HG02870 (cell line): Measurements from ENCODE around the gene ZBTB44.

ENCODE experiments used
- ATAC-seq: cut with Tn5 transposase; IDR thresholded peaks from one replicate; pipeline ENCODE4 v1.9.1; 2021; ENCODE audit warnings: mild to moderate bottlenecking, moderate library complexity; ENCODE audit not compliant: unreplicated experiment

Gene ZBTB44

DNA sequence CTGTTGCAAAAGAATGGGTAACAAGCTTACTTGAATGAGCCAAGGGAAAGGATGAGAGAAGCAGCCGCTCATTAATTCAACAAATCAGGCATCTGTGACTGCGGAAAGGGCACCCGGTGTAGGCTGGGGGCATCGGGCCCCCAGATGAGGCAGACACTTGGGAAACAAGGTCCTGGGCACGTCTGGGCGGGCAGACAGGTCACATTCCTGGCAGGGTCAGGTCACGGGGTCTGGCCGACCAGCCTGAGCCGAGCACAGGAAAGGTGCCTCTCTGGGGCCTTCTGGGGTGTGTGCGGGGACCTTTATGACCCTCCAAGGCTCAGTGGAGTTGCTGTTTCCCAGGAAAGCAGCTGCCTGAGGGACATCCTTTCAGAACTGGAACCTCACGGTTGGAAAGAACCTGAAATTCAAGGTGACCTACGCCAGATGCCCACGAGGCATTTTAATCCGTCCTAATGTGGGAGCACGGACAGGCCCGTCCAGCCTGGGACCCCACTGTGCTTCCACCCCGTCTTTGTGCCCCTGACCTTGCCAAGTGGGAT is 98.1 kb downstream of the ZBTB44 start:
- no peak for ATAC-seq

DNA sequence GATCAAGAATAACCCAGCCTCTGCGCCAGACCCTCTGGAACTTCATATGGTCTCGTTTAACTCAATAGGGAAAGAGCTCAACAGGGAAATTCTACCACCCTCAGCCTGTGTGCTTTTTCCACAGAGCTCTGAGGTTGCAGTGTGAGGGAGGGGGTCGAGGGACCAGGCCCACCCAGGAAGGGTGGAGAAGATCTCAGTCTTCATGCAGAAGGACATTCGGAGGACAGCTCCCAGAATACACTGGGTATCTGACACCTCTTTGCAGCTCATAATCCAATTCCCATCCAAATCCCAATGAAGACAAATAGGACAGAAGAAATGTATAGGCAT is 98.5 kb downstream of the ZBTB44 start:
- ATAC-seq = no peak

DNA sequence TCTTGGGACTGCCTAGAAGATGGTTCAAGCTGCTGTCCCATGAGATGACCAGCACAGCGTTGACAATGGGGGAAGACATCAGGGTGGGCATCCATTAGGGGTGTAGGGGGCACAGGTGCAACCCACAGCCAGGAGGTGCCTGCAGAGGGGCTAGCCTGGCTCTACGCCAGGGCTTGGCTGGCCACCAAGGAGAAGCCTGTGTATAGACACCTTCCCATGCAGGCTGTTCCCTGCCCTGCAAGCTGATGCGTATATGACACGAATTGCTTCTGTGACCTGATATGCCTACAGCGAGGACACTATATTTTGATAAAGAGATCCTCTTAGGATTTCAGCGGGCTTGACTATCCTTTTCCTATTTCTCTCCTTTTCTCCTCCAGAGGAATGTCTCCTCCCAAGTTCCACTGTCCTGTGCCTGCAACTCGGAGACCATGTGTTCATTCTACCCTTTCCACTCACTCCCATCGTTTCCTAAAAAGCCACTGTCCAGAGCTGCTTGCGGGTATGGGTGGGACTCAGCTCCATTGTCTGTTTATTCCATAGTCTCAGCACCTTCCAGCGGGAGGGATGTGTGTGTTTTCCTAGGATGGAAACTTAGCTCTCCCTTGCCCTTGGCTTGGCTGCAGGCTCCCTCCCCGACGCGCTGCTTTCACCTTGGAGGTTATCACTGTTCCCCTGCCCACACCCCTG is 99.0 kb downstream of the ZBTB44 start:
- no peak for ATAC-seq

DNA sequence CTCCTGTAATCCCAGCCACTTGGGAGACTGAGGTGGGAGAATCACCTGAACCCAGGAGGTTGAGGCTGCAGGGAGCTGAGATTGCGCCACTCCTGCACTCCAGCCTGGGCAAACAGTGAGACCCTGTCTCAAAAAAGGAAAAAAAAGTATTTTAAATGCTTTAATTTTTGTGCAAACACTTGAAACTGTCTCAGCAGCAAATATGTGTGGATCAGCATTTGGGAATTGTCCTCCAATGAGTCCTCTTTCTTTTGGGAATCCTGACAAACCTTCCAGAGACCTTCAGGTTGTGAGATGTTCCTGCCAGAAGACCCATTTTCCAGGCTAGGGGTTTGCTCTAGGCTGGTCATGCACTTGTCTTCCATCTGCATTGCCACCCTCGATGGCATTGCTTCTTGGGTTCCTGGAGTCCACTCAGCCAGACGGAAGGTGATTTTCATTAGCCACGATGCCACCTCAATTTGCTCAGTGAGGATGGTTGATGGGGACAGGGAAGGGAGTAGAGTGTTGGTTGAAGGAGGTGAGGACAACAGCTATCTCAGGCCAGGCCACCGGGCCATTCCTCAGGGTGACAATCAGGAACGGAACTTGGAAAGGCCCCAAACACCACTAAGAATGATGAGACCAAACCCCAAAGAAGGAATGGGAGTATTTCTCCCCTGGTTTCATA is 99.7 kb downstream of the ZBTB44 start:
- no peak for ATAC-seq

DNA sequence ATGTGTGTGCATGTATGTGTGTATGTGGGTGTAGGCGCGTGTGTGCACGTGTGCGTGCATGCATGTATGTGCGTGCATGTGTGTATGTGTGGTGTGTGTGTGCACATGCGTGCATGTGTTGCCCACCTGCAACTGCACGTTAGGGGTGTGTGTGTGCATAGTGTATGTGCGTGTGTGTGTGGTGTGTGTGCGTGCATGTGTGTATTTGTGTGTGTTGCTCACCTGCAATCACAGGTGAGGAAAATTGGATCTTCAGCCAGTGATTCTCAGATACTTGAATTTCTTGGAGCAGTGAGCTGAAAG is 100.8 kb downstream of the ZBTB44 start:
- ATAC-seq = no peak

DNA sequence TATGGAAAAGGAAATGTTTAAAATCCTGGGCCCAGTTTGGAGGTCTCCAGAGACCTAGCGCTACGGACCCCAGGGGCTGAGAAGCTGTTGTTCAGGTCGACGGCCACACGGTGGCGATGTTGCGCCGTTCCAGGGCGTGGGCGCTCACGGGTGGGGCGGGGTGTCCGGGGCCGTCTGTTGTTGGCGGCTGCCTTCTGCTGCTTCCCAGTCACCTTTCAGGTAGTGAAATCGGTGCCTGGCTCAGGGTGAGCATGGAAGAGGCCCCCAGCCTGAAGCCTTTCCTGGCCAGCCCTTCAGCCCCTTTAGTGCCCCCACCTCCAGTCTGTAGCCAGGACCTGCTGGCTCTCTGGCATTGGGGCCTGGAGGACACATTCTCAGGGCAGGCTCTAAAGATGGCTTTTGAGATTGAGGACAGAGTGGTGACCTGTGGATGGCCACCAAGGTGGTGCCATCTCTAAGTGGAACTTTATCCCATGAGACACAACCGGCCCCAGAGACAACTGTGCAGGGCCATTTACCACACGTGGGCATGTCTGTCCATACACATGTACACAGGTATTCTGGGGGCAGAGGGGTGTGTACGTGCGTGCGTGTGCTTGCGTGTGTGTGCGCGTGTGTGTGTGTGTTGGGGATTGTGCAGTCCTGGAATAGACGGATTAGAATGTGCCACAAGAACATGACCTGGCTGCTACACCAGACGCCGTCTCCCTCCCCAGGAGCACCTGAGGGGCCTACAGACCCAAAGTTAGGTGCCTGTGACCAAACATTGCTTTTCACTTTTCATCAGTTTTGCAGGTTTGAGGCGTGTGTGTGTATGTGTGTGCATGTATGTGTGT is 101.4 kb downstream of the ZBTB44 start:
- peak; percentile 76 for ATAC-seq

DNA sequence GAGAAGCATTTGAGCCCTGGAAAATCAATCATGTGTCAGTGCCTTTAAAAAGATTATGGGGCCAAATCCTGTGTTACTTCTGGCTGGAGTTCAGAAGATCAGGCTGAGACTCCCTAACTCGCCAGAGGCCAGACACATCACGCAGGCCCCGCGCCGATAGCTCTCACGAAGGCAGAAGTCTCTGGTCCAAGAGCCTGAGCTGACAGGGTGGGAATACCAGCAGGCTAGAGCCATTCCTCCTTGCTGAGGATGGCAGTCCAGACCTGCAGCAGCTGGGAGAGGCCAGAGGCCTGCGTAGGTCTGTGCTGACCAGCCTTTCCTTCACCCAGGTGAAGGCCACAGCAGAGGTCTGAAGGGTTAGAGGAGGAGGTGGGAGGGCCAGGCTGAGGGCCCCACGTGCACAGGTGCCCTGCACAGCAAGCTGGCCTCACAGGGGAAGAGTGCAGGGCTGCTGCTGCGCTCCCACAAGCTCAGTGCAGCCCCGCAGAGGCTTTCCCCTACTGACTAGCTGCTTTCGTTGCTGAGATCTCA is 102.2 kb downstream of the ZBTB44 start:
- no peak for ATAC-seq

DNA sequence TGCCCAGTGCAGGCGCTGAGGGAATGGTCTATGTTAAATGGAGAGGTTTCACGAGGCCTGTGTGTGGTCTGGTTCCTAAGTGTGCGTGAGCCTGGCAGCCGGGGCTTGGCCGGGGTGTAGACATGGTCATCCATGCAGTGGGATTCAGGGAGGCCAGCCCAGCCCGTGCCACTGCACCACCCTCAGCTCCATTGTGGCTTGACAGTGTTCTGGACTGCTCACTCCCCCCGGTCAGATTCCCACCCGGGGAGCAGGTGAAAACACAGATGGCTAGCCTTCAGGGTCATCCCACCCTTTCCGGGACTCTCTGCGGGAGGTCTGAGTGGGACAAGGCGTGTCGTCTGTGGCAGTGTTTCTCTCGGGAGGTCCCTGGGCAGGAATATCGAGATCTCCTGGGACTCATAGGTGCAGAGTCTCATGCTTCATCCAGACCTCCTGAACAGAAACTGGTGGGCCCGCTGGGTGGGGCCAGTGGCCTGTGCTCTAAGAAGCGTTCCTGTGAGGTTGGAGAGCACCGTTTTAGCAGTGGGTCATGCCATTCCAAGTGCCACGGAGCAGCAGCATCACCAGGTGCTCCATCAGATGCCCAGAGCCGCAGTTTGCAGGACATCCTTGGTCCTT is 102.8 kb downstream of the ZBTB44 start:
- ATAC-seq = no peak

DNA sequence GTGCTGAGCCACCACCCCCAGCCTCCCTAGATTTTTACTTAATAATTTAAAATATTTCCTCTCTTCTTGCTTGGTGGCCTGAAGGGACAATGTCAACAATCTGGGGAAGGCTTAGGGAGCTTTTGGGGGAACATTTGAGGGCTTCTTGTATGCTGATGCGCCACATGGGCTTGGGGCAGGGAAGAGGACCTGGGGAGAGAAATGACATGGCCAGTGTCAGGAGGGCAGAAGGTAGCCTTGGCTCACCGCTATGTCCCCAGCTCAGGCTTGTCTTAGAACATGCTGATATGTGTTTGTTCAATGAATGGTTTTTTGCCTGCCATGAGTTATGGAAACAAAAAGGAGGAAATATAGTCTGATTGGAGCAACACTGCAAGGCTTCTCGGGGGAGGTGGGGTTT is 103.6 kb downstream of the ZBTB44 start:
- no peak for ATAC-seq

DNA sequence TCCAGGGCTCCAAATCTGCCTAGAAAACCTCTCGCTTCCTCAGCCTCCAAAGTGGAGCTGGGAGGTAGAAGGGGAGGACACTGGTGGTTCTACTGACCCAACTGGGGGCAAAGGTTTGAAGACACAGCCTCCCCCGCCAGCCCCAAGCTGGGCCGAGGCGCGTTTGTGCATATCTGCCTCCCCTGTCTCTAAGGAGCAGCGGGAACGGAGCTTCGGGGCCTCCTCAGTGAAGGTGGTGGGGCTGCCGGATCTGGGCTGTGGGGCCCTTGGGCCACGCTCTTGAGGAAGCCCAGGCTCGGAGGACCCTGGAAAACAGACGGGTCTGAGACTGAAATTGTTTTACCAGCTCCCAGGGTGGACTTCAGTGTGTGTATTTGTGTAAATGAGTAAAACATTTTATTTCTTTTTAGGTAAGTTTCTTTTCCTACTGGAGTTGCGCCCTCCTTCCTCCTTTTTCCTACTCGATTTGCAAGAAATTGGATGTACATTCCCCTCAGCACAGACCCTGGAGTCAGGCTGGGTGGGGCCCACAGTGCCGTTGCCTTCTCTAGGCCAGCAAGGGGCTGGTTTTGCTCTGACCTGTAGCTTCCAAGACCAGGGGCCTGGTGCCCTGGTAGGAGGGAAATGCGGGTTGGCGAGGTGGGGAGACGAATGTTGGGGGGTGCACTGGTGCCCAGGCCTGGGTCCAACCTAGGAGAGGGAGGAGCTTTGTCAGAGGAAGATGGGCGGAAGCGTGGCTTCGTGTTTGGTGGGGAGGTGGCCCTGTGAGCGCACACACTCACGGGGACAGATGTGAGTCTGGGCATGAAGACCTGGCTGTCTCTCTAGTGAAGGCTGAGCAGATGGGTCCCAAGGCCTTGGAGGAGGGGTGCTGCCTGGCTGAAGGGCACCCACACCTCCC is 104.5 kb downstream of the ZBTB44 start:
- ATAC-seq = no peak

DNA sequence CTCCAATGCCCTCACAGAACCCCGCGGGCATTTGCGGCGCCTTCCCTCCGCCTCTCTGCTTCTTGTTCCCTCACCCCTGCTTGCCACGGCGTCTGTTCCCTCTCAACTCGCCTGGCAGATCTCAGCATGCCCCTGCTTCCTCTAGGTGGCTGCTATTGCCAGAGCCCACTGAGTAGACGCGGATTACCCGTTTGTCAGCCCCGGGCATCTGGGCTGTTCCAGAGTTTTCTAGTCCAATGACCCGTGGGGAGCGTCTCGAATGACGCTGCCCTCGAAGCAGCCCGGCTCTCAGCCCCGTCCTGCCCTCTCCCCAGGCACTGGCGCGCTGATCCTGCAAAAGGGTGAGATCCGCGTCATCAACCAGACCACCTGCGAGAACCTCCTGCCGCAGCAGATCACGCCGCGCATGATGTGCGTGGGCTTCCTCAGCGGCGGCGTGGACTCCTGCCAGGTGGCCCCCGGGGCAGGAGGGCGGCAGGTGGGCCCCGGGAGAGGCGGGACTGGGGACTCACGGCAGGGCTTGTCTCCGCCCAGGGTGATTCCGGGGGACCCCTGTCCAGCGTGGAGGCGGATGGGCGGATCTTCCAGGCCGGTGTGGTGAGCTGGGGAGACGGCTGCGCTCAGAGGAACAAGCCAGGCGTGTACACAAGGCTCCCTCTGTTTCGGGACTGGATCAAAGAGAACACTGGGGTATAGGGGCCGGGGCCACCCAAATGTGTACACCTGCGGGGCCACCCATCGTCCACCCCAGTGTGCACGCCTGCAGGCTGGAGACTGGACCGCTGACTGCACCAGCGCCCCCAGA is 105.4 kb downstream of the ZBTB44 start:
- no peak for ATAC-seq

DNA sequence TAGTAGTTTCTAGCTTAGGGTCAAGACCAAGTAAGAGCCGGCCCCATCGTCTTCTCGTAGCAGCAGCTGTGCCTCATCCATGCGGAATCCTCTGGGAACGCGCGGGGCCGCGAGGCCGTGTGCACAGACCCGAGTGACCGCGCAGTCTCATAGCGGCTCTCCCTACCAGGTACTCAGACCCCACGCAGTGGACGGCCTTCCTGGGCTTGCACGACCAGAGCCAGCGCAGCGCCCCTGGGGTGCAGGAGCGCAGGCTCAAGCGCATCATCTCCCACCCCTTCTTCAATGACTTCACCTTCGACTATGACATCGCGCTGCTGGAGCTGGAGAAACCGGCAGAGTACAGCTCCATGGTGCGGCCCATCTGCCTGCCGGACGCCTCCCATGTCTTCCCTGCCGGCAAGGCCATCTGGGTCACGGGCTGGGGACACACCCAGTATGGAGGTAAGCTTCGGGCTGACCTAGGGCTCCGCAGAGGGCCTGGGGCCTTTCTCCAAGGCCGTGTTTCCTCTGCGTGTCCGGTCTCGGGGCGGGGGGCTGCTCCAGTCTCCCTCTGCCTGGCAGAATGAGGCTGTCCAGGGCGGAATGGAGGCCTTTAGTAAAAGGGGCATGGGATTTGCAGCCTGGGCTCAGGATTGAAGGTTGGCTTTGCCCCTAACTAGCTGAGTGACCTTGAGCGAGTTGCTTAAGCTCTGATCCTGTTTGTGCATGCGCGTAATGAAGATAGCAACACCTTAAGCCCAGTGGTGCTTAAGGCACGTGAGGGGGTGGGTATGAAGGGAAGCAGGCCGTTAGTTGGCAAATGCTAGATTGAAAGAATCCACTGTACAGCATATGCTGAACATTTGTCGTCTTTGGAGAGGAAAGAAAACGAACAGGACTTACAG is 106.2 kb downstream of the ZBTB44 start:
- ATAC-seq = no peak

DNA sequence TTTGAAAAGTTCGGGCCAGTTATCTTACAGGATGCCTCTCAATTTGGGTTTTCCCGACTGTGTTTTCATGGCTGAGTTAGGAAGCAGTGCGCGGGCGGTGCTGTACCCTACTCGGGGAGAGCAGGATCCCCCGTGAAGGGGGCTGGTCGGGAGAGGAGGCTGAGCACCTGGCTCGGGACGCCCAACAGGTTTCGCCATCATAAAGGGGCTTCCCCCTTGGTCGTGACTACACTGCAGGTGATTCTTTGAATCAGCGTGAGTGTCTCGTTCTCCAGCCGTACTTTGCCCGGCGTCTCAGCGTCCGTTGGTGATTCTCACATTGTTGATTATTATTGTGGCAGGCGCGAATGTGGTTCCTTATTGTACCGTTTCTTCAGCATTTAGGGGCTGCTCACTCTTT is 108.6 kb downstream of the ZBTB44 start:
- no peak for ATAC-seq

DNA sequence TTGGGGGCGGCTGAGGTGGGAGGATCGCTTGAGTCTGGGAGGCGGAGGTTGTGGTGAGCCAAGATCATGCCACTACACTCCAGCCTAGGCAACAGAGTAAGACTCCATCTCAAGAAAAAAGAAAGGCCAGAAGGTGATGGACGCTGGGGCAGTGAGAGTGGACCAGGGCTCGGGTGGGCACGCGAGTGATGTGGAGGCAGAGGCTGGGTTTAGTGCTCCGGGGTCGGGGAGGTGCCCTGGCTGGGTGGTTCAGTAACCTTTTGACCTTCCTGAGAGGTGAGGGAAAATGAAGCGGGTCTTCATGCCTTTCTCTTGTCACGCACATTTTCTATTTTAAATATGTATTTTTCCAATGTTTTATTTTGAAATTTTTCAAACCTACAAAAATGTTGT is 110.0 kb downstream of the ZBTB44 start:
- no peak for ATAC-seq

DNA sequence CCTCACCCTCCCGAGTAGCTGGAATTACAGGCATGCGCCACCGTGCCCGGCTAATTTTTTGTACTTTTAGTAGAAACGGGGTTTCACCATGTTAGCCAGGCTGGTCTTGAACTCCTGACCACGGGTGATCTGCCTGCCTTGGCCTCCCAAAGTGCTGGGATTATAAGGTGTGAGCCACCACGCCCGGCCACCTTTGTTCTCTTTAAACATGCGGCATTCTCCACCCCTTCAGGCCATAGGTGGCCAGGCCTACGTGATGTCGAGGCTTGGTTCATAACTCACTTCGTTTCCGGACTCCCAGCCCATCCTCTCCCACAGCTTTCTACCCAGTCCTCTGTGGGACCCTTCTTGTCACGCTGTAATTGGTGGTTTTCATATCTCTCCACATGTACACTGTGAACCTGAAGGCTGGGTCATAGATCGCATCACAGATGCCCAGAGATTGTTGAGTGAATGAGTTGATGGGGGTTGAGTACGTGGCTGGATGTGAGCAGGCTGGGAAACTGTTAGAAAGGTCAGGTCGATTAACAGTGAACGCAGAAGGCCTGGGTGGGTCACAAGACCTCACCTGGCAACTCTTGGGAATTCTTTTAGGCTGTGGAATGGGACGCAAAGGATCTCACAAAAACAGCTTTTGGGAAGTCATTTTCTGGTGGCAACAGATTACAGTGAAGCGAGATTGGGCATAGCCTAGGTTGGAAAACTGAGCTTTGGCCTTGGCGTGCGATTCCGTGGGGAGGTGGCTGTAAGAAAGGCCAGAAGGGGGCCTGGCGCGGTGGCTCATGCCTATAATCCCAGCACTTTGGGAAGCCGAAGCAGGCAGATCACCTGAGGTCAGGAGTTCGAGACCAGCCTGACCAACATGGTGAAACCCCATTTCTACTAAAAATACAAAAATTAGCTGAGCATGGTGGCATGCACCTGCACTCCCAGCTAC is 110.7 kb downstream of the ZBTB44 start:
- ATAC-seq = no peak

DNA sequence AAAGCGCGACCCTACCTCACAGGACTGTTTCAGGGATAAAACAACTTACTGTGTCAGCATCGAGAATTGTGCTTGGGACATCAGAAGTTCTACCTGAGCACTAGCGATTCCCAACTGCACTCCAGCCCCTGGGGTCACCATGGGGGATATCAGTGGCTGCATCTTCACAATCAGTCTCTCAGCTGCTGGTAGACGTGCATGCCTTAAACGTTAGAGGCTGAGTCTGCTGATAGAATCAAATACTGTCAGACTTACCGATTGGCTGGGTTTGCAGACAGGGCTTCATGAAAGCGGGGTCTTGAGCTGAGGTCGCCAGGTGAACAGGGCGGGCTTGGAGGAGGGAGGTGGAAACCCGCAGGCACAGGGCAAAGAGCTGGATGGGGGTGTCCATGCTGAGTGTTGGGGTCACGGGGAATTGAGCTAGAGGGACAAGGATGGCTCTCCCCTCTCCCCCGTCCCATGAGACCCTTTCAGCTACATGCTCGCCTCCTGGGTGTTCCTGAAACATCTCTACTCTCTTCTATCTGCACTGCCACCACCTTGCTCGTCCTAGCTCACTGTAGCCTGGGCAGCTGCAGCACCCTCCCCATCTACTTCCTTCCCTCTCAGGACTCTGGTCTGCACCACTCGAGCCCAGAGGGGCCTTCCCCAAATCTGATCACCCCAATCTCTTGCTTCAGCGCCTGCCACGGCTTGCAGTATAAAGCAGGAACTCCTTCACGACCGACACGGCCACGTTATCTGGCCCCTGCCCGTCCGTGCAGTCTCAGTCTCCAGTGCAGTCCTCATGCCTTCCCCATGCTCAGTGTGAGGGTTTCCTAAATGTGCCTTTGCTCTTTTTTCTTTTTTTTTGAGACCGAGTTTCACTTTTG is 111.7 kb downstream of the ZBTB44 start:
- ATAC-seq = no peak
